Glomerular endothelial cell (primary cell): ENCODE measurements around the gene DYSF. TPM values are rescaled to one million over a fixed set of nuclear protein-coding genes. Genes with fewer than 3 reads are reported as not detected.

Experiments
- DNase-seq: peaks from one replicate; pipeline ENCODE4 v3.0.0-alpha.2; 2011; ENCODE audit warnings: low read depth, low spot score; ENCODE audit errors: extremely low read depth
- total RNA-seq: library from RNA; depleted of rRNA; stranded (reverse); fragments of >200 nt; gene quantifications from 2 replicates; pipeline ENCODE4 v1.2.3, GENCODE V29; 2015

DYSF gene
- total RNA-seq, 1 donor from 2014 or later = 300 TPM

GRCh38 chr2:71547616-71548285 lies 94.4 kb downstream of the DYSF start:
- no peak for DNase-seq

GRCh38 chr2:71548646-71549425 lies 95.5 kb downstream of the DYSF start:
- peak; percentile 25 for DNase-seq

GRCh38 chr2:71550801-71551630 lies 97.7 kb downstream of the DYSF start:
- DNase-seq = no peak

- no peak for DNase-seq
These were observed 98.2 kb downstream of the DYSF start for GRCh38 chr2:71551631-71551915.

- no peak for DNase-seq
These were observed 99.0 kb downstream of the DYSF start for GRCh38 chr2:71552356-71552755.

- DNase-seq = no peak
These were observed 99.5 kb downstream of the DYSF start for GRCh38 chr2:71552861-71553301.

GRCh38 chr2:71554028-71554705 lies 100.8 kb downstream of the DYSF start:
- DNase-seq = no peak

- DNase-seq = no peak
These were observed 101.3 kb downstream of the DYSF start for GRCh38 chr2:71554706-71555056.

GRCh38 chr2:71555798-71556454 lies 102.6 kb downstream of the DYSF start:
- DNase-seq = no peak

GRCh38 chr2:71556692-71557250 lies 103.4 kb downstream of the DYSF start:
- no peak for DNase-seq

- no peak for DNase-seq
These were observed 104.0 kb downstream of the DYSF start for GRCh38 chr2:71557321-71557720.

GRCh38 chr2:71558300-71559051 lies 105.1 kb downstream of the DYSF start:
- DNase-seq = no peak

- DNase-seq = no peak
These were observed 105.9 kb downstream of the DYSF start for GRCh38 chr2:71559080-71559827.

- no peak for DNase-seq
These were observed 106.7 kb downstream of the DYSF start for GRCh38 chr2:71559828-71560637.

GRCh38 chr2:71560638-71561011 lies 107.3 kb downstream of the DYSF start:
- no peak for DNase-seq

GRCh38 chr2:71561441-71562267 lies 108.3 kb downstream of the DYSF start:
- DNase-seq = no peak

GRCh38 chr2:71562518-71562917 lies 109.2 kb downstream of the DYSF start:
- DNase-seq = no peak
